Frontal cortex (tissue), 4 donors: Measurements from ENCODE around the gene ATAD2B. TPM values are rescaled to one million over a fixed set of nuclear protein-coding genes. Genes with fewer than 3 reads are reported as not detected.
"Not testable (repeated sequence)": the region's sequence is repeated elsewhere in the genome, so short reads cannot be mapped to it uniquely, and the experiment has no call there.

ENCODE experiments used
- DNase-seq, 2 donors: peaks; one replicate each; pipeline ENCODE4 v3.0.0; 2012; ENCODE audit warnings: low spot score in 2 of 2
- FAIRE-seq: peaks from 2 replicates; lab custom pipeline; 2012; peaks lifted over from hg19 to GRCh38; lab: Jason Lieb, UNC
- total RNA-seq: library from RNA; depleted of rRNA; stranded (reverse); fragments of >200 nt; gene quantifications from one replicate; pipeline ENCODE4 v1.2.3, GENCODE V29; 2014
- donor health status: control.
- donor health status: control.
- donor health status: control.

Gene ATAD2B
- total RNA-seq, 1 donor from 2014 or later, result 55.0 TPM

- DNase-seq (no peak), FAIRE-seq (no peak)
Measured at GRCh38 chr2:23806201-23806600, 120.7 kb downstream of the ATAD2B start.

- FAIRE-seq, result no peak
- no peak for DNase-seq
Measured at GRCh38 chr2:23803965-23804542, 122.9 kb downstream of the ATAD2B start.

GRCh38 chr2:23803264-23803964 lies 123.5 kb downstream of the ATAD2B start:
- no peak for DNase-seq
- no peak for FAIRE-seq

GRCh38 chr2:23801396-23801795 lies 125.5 kb downstream of the ATAD2B start:
- FAIRE-seq (no peak), DNase-seq (no peak)

- DNase-seq (no peak), FAIRE-seq (no peak)
Measured at GRCh38 chr2:23794234-23794633, 132.7 kb downstream of the ATAD2B start.

GRCh38 chr2:23793476-23793875 lies 133.4 kb downstream of the ATAD2B start:
- FAIRE-seq, result no peak
- DNase-seq, result no peak

GRCh38 chr2:23791030-23791429 lies 135.9 kb downstream of the ATAD2B start:
- DNase-seq (no peak), FAIRE-seq (no peak)

GRCh38 chr2:23789012-23789411 lies 137.9 kb downstream of the ATAD2B start:
- DNase-seq (no peak), FAIRE-seq (no peak)

- no peak for DNase-seq
- FAIRE-seq, result no peak
Measured at GRCh38 chr2:23788100-23788499, 138.8 kb downstream of the ATAD2B start.

- FAIRE-seq, result no peak
- DNase-seq, result no peak
Measured at GRCh38 chr2:23784971-23785370, 142.0 kb downstream of the ATAD2B start.

GRCh38 chr2:23782646-23783045 lies 144.3 kb downstream of the ATAD2B start:
- FAIRE-seq, result no peak
- no peak for DNase-seq

- FAIRE-seq (no peak), DNase-seq (no peak)
Measured at GRCh38 chr2:23782126-23782525, 144.8 kb downstream of the ATAD2B start.

GRCh38 chr2:23780465-23780864 lies 146.5 kb downstream of the ATAD2B start:
- FAIRE-seq, DNase-seq: not testable (repeated sequence)

GRCh38 chr2:23777826-23778225 lies 149.1 kb downstream of the ATAD2B start:
- DNase-seq (no peak), FAIRE-seq (no peak)

GRCh38 chr2:23776021-23776420 lies 150.9 kb downstream of the ATAD2B start:
- FAIRE-seq (no peak), DNase-seq (no peak)

GRCh38 chr2:23772684-23773083 lies 154.2 kb downstream of the ATAD2B start:
- FAIRE-seq, result no peak
- no peak for DNase-seq

GRCh38 chr2:23772056-23772455 lies 154.9 kb downstream of the ATAD2B start:
- FAIRE-seq (no peak), DNase-seq (no peak)

- DNase-seq (no peak), FAIRE-seq (no peak)
Measured at GRCh38 chr2:23769364-23769763, 157.6 kb downstream of the ATAD2B start.

GRCh38 chr2:23767876-23768621 lies 158.9 kb downstream of the ATAD2B start:
- FAIRE-seq (no peak), DNase-seq (no peak)

- no peak for FAIRE-seq
- DNase-seq, result no peak
Measured at GRCh38 chr2:23762141-23762540, 164.8 kb downstream of the ATAD2B start.

- DNase-seq (no peak), FAIRE-seq (no peak)
Measured at GRCh38 chr2:23761638-23762037, 165.3 kb downstream of the ATAD2B start.
